ENCODE data around the gene DDA1.

- no peak for TF ChIP-seq CTCF (conservative IDR thresholded peaks at IDR 0.05)
- no peak for TF ChIP-seq EZH2 (IDR thresholded peaks at IDR 0.05; ENCODE audit: low read depth)
Observed at GRCh38 chr19:17307876-17308377, 1.4 kb upstream of the DDA1 start.

All from PC-9 (cell line).